ENCODE results near the gene HPS5.
"Not testable (repeated sequence)": the region's sequence is repeated elsewhere in the genome, so short reads cannot be mapped to it uniquely, and the experiment has no call there.

HPS5 gene, protein sequence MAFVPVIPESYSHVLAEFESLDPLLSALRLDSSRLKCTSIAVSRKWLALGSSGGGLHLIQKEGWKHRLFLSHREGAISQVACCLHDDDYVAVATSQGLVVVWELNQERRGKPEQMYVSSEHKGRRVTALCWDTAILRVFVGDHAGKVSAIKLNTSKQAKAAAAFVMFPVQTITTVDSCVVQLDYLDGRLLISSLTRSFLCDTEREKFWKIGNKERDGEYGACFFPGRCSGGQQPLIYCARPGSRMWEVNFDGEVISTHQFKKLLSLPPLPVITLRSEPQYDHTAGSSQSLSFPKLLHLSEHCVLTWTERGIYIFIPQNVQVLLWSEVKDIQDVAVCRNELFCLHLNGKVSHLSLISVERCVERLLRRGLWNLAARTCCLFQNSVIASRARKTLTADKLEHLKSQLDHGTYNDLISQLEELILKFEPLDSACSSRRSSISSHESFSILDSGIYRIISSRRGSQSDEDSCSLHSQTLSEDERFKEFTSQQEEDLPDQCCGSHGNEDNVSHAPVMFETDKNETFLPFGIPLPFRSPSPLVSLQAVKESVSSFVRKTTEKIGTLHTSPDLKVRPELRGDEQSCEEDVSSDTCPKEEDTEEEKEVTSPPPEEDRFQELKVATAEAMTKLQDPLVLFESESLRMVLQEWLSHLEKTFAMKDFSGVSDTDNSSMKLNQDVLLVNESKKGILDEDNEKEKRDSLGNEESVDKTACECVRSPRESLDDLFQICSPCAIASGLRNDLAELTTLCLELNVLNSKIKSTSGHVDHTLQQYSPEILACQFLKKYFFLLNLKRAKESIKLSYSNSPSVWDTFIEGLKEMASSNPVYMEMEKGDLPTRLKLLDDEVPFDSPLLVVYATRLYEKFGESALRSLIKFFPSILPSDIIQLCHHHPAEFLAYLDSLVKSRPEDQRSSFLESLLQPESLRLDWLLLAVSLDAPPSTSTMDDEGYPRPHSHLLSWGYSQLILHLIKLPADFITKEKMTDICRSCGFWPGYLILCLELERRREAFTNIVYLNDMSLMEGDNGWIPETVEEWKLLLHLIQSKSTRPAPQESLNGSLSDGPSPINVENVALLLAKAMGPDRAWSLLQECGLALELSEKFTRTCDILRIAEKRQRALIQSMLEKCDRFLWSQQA

DNA sequence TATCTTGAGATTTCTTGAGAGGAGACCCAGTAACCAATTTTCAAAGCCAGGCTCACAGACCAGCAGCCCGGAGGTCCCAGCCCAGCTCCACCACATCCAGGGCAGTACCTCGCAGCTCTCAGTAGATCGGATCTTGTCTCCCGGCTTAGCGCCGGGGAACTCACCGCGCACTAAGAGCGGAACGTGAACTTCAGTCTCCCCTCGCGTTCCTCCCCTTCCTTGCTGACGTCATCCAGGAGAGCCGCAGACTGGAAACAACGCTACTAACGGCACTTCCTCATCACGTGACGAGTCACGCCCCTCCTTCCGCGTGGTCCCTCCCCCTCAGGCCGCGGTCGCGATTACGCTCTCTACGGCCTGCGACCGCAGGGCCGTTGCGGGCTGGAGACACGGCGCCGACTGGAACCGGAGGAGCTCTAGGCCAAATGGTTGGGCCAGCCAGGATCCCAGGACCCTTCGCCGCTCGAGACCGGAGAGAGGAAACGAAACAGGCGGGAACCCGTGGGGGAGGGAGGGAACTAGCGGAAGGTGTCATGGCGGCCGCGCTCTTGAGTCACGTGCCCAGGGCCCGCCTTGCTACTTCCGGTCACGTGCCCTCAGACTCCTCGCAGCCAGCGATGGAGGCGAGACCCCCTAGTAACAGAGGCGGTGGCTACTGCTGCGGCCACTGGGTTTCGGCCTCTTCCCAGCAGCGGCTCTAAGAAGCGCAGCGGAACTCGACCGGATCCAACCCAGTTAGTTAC, at the start of gene HPS5, which contains the start of gene GTF2H1:
TSS of gene HPS5 (minus strand) at position 172 of the 743 bp plus-strand sequence. CDS start 4,282 bp downstream, outside the sequence.
TSS of gene GTF2H1 (plus strand) at position 599 of the 743 bp plus-strand sequence. CDS start 10,508 bp downstream, outside the sequence.
- DNase-seq = peak; percentile 98

DNA sequence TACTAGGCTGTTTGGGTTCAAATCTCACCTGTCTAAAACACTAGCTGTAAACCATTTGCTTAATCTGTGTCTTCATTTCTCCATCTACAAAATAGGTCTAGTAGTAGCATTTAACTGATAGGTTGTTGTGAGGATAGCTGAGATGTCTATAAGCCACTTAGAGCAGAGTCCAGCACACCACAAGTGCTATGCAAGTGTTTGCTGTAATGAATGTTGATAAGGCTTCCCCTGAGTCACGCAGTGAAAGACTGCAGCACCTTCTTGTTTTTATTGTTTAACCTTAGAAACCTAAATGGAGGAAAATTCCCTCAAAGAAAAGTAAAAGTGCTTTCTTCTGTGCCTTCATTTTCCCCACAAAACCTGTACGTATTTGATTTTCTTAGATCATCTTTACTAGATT, 49.3 kb upstream of the HPS5 start:
- DNase-seq = no peak

DNA sequence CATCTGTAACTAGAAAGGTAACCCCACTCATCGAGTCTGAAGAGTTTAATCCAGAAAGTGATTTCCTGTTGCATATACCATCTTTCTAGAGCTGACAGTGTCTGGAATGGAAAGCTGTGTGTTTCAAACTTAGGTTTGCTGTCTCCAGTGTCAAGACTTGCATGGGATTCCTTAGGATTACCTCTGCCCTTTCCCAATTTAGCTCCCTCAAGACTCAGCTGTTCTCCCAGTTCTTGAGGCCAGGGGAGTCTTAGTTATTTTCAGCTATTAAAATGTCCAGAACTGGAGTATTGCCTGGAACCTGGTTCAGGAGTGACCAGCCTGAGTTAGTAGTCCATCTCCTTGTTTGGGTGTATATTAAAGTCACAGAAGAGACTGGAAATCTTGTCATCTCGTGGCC, 47.5 kb upstream of the HPS5 start:
- no peak for DNase-seq

DNA sequence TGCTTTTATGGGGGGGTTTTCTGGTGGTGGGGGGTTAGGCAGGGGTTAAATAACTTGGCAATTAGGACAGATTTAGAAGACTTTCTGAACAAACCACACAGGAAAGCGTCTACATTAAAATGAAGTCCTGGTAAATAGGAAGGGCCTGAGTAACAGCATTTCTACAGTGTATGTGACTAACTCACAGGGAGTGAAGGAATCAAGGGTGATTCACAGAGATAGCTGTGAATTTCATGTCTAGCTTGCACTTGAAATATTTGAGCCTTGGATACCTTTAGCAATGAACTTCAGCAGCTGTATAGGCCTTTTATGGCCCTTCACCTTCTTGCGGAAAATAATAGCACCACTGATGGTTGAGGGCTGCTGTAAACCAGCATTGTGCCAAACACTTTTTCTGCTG, 46.3 kb upstream of the HPS5 start:
- no peak for DNase-seq

DNA sequence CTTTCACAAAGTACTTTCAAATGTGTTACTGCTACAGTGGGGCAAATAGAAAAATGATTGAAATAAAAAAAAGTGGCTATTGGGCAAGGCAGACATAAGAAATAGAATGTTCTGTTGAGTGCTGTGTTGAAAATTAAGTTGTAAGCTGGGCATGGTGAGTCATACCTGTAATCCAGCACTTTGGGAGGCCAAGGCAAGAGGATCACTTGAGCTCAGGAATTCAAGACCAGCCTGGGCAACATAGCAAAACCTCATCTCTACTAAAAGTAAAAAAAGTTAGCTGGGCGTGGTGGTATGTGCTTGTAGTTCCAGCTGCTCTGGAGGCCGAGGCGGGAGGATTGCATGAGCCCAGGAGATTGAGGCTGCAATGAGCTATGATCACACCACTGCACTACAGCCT, 45.5 kb upstream of the HPS5 start:
- DNase-seq = no peak

DNA sequence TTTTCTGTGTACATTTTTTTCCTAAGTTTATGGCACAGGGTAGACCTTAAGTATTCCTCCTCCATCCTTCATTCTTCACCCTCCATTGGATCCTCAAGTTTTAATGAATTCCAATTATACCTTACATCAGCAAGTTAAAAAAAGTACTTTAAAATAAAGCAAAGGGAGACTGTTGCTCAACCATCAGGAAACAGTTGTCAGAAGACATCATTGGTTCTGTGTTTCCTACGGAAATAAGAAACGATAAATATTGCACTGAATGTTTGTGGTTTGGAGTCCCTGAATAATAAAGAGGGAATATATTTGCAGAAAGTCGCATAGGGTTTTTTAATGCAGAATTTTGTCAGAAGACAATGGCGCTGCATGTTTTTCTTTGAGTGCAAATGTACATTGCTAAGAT, 44.3 kb upstream of the HPS5 start:
- no peak for DNase-seq

DNA sequence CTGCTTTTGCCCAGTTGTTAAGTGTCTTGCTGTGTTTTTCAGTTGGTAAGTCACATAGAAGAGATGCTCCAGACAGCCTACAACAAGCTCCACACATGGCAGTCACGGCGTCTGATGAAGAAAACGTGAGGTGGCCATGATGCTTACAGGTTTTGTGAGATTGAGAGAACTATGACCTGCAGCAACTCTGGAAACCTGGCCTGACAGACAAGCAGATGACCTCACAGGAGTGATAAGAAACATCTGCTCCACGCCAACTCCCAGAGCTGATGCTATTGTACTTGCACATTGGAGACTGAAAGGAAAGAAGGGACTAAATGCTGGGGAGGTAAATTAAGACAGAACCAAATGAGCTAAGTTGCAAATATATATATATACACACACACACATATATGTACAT, 43.8 kb upstream of the HPS5 start:
- DNase-seq = no peak

DNA sequence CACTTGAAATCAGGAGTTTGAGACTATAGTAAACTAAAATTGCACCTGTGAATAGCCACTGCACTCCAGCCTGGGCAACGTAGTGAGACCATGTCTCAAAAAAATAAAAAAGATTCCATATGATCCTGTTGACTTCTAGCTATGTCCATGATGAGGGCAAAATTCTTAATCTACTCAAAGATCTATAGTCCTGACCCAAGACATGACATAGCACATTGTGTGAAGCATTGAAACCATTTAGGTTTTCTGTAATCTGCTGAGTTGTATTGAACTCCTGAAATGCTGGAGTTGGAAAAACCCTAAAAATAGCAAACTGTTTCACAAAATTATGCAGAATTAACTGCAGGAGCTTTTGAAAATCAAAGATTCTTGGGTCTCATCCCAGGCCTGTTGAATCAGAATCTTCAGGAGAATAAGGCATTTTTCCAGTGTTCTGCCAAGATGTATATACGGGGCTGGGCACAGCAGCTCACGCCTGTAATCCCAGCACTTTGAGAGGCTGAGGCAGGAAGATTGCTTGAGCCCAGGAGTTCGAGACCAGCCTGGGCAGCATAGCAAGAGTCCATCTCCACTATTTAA, 42.6 kb upstream of the HPS5 start:
- no peak for DNase-seq

DNA sequence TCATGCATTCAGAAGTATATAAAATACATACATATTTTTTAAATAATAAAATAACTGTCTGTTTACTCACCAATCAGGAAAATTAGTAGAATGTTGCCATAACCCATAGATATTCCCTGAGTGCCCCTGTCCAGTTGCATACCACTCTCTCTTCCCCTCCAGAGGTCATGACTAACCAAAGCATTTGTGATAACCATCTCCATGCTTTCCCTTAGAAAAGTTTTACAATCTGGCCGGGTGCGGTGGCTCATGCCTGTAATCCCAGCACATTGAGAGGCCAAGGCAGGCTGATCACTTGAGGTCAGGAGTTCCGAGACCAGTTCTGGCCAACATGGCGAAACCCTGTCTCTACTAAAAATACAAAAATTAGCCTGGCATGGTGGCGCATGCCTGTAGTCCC, 39.2 kb upstream of the HPS5 start:
- no peak for DNase-seq

DNA sequence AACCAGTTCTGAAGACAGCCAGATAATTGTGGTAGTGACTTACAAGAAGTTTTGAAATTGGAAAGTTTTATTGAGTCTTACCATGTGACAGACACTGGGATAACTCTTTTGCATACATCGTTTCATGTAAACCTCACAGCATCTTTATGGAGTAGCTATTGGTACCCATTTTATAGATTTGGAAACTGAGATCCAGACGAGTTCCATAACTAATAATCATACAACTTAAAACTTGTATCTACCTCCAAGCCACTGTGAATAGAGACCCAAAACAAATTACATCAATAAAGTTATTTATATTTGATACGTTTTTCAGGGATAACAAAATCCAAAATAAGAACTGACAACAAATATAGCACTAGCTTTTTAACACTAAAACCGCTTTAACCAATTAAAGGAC, 36.7 kb upstream of the HPS5 start:
- DNase-seq = no peak

DNA sequence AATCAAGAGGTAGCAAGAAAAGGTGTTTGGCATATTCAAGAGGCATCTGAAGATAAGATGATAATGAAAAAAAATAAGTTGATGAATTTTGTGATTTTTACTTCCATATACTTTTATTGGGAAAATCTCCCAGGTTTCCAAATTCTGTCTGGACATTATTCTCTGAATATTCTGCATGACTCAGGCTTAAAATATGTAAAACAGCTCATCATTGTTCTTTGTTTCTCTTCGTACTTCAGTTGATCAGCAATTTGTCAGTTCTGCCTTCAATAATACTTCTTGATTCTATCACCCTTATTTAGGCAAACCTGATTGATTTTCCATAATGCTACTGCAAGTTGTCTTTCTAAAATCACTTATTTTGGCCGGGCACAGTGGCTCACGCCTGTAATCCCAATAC, 30.6 kb upstream of the HPS5 start:
- DNase-seq = no peak

DNA sequence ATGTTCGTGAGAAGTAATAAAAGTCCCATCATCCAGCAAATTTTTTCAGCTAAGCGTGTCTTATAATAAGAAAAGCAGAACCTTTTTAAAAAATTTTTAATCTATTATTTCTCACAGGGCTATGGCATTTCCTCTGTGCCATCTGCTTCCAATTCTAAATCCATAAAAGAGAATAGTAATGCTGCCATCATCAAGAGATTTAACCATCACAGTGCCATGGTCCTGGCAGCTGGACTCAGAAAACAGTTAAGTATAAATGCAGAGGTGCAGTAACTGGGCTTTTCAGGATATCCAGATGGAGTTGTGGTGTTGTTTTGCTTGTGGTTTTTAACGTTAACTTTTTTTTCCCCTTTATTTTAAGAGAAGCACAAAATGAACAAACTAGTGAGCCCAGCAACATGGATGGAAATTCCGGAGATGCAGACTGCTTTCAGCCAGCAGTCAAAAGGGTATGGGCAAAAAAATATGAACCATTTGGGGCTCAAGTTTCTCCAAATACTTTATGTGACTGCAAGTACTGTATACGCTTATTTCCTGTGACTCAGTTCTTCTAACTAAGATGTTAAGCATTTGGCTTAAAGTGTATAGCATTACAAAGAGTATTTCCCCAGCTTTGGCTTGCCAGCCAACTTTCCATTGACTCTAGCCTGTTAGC, 25.7 kb upstream of the HPS5 start:
- DNase-seq = no peak

DNA sequence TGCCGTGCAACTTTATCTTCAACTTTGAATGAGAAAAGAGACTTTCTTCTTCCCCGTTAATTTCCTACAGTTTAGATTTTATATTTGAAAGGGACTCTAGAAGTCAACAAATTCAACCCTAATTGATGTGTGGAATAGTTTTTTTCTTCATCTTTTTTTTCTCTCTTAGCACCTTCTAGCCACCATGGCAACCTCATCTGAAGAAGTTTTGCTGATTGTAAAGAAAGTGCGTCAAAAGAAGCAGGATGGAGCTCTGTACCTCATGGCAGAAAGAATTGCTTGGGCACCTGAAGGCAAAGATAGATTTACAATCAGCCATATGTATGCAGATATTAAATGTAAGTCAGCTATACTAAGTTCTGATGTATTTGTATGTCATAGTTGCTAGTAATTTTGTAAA, 11.0 kb upstream of the HPS5 start:
- DNase-seq = no peak

DNA sequence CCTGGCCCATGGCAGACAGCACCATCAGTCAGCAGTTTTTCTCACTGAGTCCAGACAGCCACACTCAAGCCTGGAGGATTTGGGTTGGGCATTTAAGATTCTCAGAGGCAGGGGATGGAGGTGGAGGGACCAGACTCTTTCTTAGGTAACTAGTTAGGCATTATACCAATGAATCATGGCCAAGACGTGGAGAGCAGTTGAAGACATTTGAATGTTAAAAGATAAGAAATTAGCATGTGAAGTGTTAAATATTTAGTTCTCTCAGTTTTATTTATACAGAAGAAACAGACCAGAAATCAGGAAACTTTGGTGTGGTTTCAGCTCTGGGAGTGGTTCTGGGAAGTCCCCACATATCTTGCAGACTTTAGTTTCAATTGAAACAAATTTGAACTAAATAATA, 10.4 kb upstream of the HPS5 start:
- no peak for DNase-seq

DNA sequence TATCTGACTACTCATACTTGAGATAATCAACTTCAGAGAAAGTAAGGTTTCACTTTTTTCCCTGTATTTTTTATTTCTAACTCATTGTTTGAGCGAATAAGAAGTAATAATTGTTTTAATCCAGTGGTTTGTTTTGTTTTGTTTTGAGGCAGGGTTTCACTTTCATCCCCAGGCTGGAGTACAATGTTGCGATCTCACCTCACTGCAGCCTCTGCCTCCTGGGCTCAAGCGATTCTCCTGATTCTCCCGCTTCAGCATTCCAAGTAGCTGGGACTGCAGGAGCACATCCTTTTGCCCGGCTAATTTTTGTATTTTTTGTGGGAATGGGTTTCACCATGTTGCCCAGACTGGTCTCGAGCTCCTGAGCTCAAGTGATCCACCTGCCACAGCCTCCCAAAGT, 9.0 kb upstream of the HPS5 start:
- no peak for DNase-seq

DNA sequence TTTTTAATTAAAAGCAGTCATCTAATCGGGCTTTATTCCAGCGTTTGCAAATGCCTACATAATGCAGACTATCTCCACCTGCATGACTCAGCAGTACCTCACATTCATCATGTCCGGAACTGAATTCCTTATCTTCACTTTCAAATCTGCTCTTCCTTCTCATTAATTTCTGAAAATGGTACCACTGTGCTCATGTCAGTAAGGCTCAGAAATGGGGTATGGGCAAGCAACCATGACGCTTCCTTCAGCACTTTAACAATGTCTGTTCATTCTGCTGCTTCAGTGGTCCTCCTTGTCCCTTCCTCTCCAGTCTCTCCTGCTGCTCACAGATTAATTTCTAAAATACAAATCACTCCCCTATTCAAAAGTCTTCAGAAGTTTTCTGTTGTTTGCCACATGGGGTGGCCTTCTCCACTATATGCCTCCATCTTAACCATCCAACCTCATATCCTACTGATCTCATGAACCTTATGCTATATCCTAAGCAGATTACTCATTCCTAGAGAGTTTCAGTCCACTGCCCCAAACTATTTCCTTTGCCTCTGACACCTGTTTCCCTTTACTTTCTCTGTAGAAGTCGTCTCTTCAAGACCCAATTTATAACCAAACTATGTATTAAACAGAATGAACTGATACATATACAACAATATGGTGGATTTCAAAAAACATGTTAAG, 7.4 kb upstream of the HPS5 start:
- DNase-seq = no peak

DNA sequence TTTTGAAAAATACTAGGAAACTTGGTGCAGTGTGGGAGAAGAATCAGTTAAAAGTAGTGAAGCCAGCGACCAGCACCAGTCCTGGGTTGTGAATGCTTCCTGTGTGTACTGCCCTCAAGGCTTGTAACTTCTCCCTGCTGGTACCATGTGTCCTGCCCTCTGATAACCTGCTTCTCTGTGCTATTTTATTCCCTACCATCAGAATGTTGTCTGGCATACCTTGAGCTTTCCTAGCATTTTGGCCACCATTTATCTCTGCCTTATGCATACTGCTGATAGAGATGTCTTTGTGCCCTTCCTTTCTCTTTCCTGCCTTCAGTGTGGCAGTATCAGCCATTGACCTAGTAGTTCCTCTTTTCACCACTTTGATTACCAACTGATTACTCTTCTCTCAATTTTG, 2.4 kb upstream of the HPS5 start:
- no peak for DNase-seq

DNA sequence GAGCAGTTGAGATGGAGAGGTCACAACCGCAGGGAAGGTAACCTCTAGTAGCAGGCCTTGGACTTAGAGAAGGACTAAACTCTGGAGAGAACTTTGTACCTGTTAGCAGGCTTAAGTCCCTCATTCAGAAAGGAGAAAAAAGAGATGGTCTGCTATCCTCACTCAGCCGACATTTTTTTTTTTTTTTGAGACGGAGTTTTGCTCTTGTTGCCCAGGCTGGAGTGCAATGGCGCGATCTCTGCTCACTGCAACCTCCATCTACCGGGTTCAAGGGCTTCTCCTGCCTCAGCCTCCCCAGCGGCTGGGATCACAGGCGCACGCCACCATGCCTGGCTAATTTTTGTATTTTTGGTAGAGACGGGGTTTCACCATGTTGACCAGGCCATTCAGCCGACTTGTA, 1.9 kb upstream of the HPS5 start:
- not testable (repeated sequence) for DNase-seq

DNA sequence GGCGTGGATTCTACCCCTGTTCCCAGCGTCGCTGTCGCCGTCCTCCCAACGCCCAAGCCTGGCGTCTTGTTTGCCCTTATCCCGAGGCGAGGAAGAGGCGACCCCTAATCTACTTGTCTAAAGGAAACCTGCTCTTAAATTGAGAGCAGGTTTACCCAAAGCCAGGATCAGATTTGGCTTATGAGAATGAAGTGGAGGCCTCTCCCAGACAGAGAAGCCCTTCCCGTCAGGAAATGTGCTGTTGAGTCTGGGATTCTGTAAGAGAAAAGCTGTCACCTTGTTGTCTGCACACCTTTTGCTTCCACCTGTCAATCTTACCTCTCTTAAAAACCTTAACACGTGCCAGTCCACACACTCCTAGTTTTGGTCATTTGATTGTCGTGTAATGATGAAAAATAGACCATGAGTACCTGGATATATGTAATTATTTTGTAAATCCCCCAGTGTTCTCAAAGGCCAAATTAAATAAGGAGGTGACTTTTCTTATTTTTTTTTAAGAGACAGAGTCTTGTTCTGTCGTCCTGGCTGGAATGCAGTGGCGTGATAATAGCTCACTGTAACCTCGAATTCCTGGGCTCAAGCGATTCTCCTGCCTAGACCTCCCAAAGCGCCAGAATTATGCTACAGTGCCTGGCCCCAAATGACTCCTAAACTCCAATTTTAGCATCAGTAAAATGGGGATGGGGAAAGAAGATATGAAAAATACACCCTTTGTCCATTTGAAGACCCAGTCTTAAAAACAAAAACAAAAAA, 1.1 kb upstream of the HPS5 start:
- DNase-seq = peak; percentile 11

DNA sequence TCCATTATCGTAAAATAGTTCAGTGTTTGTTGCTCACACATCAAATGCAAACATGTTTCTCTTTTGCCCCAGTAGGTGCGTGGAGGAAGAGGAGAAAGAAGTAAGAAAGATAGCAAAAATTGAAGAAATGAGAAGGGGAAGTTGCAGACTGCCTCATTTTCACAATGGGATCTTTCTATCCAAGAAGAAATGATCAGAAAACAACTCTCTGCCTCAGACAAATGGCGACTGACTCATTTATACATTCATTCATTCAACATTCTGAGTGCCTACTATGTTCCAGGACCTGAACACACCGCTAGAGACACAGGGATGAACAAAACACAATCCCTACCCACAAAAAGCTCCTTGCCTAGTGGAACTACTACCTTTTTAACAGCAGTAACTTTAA, 367 bp downstream of the HPS5 start:
- no peak for DNase-seq

DNA sequence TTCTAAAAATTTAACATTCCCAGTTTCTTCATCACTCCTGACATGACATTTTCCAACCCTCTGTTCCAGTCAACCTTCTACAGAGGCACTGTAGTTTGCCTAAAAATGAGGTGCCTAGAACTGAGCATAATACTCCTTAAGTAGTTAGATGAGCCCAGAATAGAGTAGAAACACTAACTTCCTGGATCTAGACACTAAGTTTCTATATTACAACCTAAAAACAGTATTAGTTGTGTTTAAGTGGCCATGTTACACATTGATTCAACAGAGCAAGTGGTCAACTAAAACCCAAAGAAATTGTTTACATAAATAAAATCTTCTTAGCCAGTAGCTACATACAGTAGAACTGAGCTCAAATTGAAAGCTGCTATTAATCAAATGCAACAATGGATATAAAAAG, 1.3 kb downstream of the HPS5 start:
- no peak for DNase-seq
